Loucy (cell line): ENCODE data around the gene EMILIN3.

Experiments
- H2AFZ ChIP-seq: fragments of 200-600 bp; sonication (generic); 2 replicates; pipeline ENCODE4 v1.6.0; 2016; ENCODE audit warnings: antibody characterized with exemption, mild to moderate bottlenecking, low read length, moderate library complexity
- H3F3A ChIP-seq: fragments of 200-600 bp; 2 replicates; pipeline ENCODE4 v1.6.0; 2016; ENCODE audit warnings: antibody characterized with exemption, low read depth, mild to moderate bottlenecking
- H3K27me3 ChIP-seq: fragments of 200-600 bp; sonication (generic); 2 replicates; pipeline ENCODE4 v1.6.1; 2014; ENCODE audit warnings: low read length, mild to moderate bottlenecking; ENCODE audit not compliant: insufficient read depth, poor library complexity, severe bottlenecking
- H3K36me3 ChIP-seq: fragments of 200-600 bp; sonication (generic); 2 replicates; pipeline ENCODE4 v1.6.1; 2016; ENCODE audit warnings: low read length; ENCODE audit not compliant: insufficient read depth
- H3K4me1 ChIP-seq: fragments of 200-600 bp; sonication (generic); 2 replicates; pipeline ENCODE4 v1.5.1; 2014; ENCODE audit warnings: low read length, mild to moderate bottlenecking; ENCODE audit not compliant: insufficient read depth, poor library complexity, severe bottlenecking
- H3K4me2 ChIP-seq: fragments of 200-600 bp; sonication (generic); 2 replicates; pipeline ENCODE4 v1.6.0; 2014; ENCODE audit warnings: antibody characterized with exemption, low read length, low read depth, mild to moderate bottlenecking; ENCODE audit not compliant: poor library complexity, severe bottlenecking
- H3K4me3 ChIP-seq: fragments of 200-600 bp; sonication (generic); 2 replicates; pipeline ENCODE4 v1.5.1; 2014; ENCODE audit warnings: low read length, mild to moderate bottlenecking, mixed read lengths; ENCODE audit not compliant: poor library complexity, severe bottlenecking
- H3K79me2 ChIP-seq: fragments of 200-600 bp; sonication (generic); 2 replicates; pipeline ENCODE4 v1.6.1; 2014; ENCODE audit warnings: low read length; ENCODE audit not compliant: insufficient read depth
- H3K9ac ChIP-seq: fragments of 200-600 bp; sonication (generic); 2 replicates; pipeline ENCODE4 v1.6.0; 2014; ENCODE audit warnings: mild to moderate bottlenecking, low read depth, low read length, moderate library complexity; ENCODE audit not compliant: poor library complexity, severe bottlenecking
- H3K9me2 ChIP-seq: fragments of 200-600 bp; sonication (generic); replicated peaks from 2 replicates; pipeline ENCODE4 v1.6.1; 2016; ENCODE audit warnings: low read depth, low read length, mixed read lengths
- H3K9me3 ChIP-seq: fragments of 200-600 bp; sonication (generic); 2 replicates; pipeline ENCODE4 v1.6.1; 2014; ENCODE audit warnings: mild to moderate bottlenecking, antibody characterized with exemption, low read length, low read depth; ENCODE audit not compliant: insufficient read depth
- H4K20me1 ChIP-seq: fragments of 200-600 bp; sonication (generic); 2 replicates; pipeline ENCODE4 v1.6.0; 2014; ENCODE audit warnings: antibody characterized with exemption, low read length, mild to moderate bottlenecking; ENCODE audit not compliant: insufficient read depth, poor library complexity, severe bottlenecking
- EZH2phosphoT487 ChIP-seq: fragments of 200-600 bp; IDR thresholded peaks from 2 replicates; pipeline ENCODE4 v1.6.1; 2018; ENCODE audit warnings: antibody characterized with exemption, mild to moderate bottlenecking, moderate library complexity, borderline replicate concordance
- TF ChIP-seq, protein P1 (sequence below): fragments of 200-600 bp; sonication (generic); conservative IDR thresholded peaks from 2 replicates; pipeline ENCODE4 v1.5.1; 2014; ENCODE audit warnings: mild to moderate bottlenecking, antibody characterized with exemption, low read length

Gene EMILIN3

DNA sequence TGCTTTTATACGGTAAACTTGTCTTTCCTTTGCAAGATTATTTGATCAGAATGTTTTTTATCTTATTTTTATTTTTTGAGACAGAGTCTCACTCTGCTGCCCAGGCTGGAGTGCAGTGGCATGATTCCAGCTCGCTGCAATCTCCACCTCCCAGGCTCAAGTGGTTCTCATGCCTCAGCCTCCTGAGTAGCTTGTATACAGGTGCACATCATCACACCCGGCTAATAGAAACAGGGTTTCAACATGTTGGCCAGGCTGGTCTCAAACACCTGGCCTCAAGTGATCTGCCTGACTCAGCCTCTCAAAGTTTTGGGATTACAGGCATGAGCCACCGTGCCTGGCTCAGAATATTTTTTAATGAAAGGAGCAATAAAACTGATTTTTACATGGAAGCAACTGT, 34.9 kb downstream of the EMILIN3 start:
- Histone ChIP-seq H3F3A (peaks cover 3% of the 10 kb centered on the region; the same call in 1 of the 2 replicates), H4K20me1 (no peaks in the 10 kb centered on the region), H3K4me2 (no peak overlapping the region), H3K9ac (no peak overlapping the region), H3K27me3 (no peaks in the 10 kb centered on the region), H3K79me2 (no peaks in the 10 kb centered on the region), H3K9me2 (no peaks in the 10 kb centered on the region), H3K36me3 (no peaks in the 10 kb centered on the region), H2AFZ (no peak overlapping the region), H3K4me3 (no peak overlapping the region), H3K9me3 (no peaks in the 10 kb centered on the region), H3K4me1 (peaks cover 21% of the 10 kb centered on the region)
- TF ChIP-seq, protein P1, sequence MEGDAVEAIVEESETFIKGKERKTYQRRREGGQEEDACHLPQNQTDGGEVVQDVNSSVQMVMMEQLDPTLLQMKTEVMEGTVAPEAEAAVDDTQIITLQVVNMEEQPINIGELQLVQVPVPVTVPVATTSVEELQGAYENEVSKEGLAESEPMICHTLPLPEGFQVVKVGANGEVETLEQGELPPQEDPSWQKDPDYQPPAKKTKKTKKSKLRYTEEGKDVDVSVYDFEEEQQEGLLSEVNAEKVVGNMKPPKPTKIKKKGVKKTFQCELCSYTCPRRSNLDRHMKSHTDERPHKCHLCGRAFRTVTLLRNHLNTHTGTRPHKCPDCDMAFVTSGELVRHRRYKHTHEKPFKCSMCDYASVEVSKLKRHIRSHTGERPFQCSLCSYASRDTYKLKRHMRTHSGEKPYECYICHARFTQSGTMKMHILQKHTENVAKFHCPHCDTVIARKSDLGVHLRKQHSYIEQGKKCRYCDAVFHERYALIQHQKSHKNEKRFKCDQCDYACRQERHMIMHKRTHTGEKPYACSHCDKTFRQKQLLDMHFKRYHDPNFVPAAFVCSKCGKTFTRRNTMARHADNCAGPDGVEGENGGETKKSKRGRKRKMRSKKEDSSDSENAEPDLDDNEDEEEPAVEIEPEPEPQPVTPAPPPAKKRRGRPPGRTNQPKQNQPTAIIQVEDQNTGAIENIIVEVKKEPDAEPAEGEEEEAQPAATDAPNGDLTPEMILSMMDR: no peak
- TF ChIP-seq EZH2phosphoT487: no peak

DNA sequence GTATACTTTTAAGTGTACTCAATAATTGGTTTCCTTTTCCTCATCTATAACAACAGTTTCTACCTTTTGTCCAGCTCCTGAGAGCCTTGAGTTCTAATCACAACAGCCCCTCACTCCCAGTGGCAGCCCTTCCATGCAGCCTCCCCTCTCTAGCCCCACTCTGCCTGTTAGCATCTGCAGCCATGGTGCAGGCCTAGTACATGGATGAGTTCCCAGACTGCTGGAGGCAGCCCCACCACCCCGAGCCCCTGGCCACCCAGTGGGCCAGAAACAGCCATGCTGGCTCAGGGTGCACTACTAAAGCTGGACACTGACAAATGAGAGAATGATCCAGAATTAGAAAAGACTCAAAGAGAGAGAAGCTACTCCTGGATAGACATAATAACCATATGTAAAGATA, 35.7 kb downstream of the EMILIN3 start:
- H3K4me1 ChIP-seq: peaks cover 21% of the 10 kb centered on the region
- H2AFZ ChIP-seq: no peak overlapping the region
- no peak overlapping the region for H3K9ac ChIP-seq
- peaks cover 3% of the 10 kb centered on the region; the same call in 1 of the 2 replicates for H3F3A ChIP-seq
- H3K9me2 ChIP-seq: no peaks in the 10 kb centered on the region
- H3K36me3 ChIP-seq: no peaks in the 10 kb centered on the region
- H3K4me2 ChIP-seq: no peak overlapping the region
- no peaks in the 10 kb centered on the region for H4K20me1 ChIP-seq
- H3K9me3 ChIP-seq: no peaks in the 10 kb centered on the region
- TF ChIP-seq, protein P1: no peak
- no peak for TF ChIP-seq EZH2phosphoT487
- H3K27me3 ChIP-seq: no peaks in the 10 kb centered on the region
- no peaks in the 10 kb centered on the region for H3K79me2 ChIP-seq
- H3K4me3 ChIP-seq: no peak overlapping the region

DNA sequence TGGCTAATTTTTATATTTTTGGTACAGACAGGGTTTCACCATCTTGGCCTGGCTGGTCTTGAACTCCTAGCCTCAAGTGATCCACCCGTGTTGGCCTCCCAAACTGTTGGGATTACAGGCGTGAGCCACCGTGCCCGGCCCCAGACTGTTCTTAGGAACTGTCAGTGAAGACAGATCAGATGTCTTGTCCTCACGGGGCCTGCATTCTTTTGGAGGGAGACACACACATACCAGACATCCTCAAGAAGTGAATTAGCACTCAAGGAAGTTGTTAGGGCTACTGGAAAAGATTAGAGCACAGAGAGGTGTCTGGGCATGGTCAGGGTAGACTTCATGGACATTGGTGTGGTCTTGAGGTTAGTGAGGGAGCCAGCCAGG, 36.3 kb downstream of the EMILIN3 start:
- peak overlapping the region; percentile 63 for H3K4me3 ChIP-seq
- H3K9ac ChIP-seq: peak overlapping the region; percentile 57
- no peaks in the 10 kb centered on the region for H3K27me3 ChIP-seq
- H3K9me2 ChIP-seq: no peaks in the 10 kb centered on the region
- H3K36me3 ChIP-seq: no peaks in the 10 kb centered on the region
- peak overlapping the region; percentile 77 for H3K4me2 ChIP-seq
- no peaks in the 10 kb centered on the region for H3K9me3 ChIP-seq
- H3K4me1 ChIP-seq: peaks cover 21% of the 10 kb centered on the region
- peaks cover 3% of the 10 kb centered on the region; the same call in 1 of the 2 replicates for H3F3A ChIP-seq
- 0 out of 2 replicates have a peak overlapping the region, but pooled peaks have one; percentile 85 for H2AFZ ChIP-seq
- H3K79me2 ChIP-seq: no peaks in the 10 kb centered on the region
- H4K20me1 ChIP-seq: no peaks in the 10 kb centered on the region
- TF ChIP-seq, protein P1: no peak
- no peak for TF ChIP-seq EZH2phosphoT487
